ENCODE data around the gene NEIL3. TPM values are rescaled to one million over a fixed set of nuclear protein-coding genes. Genes with fewer than 3 reads are reported as not detected.

The NEIL3 gene
- total RNA-seq, 1 experiment from 2014 or later: 6.3 TPM

DNA sequence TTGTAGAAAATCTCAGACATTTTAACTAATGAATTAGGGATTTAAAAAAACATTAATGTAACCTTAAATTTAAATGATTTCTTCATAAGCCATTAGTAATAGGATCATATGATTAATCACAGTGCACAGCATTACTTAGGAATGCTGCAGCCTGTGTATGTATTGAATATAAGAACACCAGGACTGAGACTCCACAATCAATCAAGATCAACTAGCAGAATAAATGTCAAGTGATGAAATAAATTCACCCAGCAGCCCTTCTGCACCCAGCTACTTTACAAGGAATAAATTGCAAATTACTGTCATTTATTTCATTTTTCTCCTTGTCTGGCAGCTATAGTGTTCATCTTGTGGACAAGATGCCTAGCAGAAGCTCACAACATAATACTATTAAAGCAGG is 46.5 kb downstream of the NEIL3 start:
- Histone ChIP-seq H2AK5ac (ENCODE audit: insufficient read length, low read length) (no peak overlapping the region), H3K79me2 (ENCODE audit: insufficient read depth, low read length) (no peaks in the 10 kb centered on the region), H4K91ac (ENCODE audit: insufficient read length, low read depth, low read length) (no peak overlapping the region), H4K8ac (replicated peaks; ENCODE audit: insufficient read length, low read depth, low read length) (no peak overlapping the region), H3K9me3 (ENCODE audit: control insufficient read depth, low read depth, low read length) (no peaks in the 10 kb centered on the region), H3K79me1 (ENCODE audit: insufficient read depth, low read depth, low read length, poor library complexity, severe bottlenecking) (no peaks in the 10 kb centered on the region), H2BK120ac (ENCODE audit: low read depth, low read length, poor library complexity, severe bottlenecking) (no peak overlapping the region), H2BK5ac (ENCODE audit: insufficient read length, low read length) (no peak overlapping the region), H3T11ph (ENCODE audit: low read length) (no peak overlapping the region), H3K4me1 (ENCODE audit: insufficient read depth, low read length) (no peaks in the 10 kb centered on the region; the same call in 1 of the 2 replicates), H3K18ac (ENCODE audit: insufficient read length, low read depth, low read length) (no peak overlapping the region), H3K27ac (ENCODE audit: insufficient read length, low read depth, low read length) (no peak overlapping the region), H3K9ac (ENCODE audit: extremely low read depth, insufficient read length, low read length) (no peak overlapping the region), H4K5ac (ENCODE audit: insufficient read length, low read depth, low read length) (no peak overlapping the region), H3K23ac (ENCODE audit: insufficient read length, low read depth, low read length) (no peak overlapping the region), H3K14ac (ENCODE audit: insufficient read depth, low read length) (no peak overlapping the region), H3K56ac (ENCODE audit: insufficient read length, low read depth, low read length) (no peak overlapping the region), H3K4ac (ENCODE audit: low read depth, low read length) (no peak overlapping the region), H2BK15ac (ENCODE audit: low read depth, low read length) (no peak overlapping the region), H3K27me3 (ENCODE audit: insufficient read depth, low read length) (no peaks in the 10 kb centered on the region), H4K20me1 (ENCODE audit: control insufficient read depth, insufficient read depth, insufficient read length) (no peaks in the 10 kb centered on the region), H2BK20ac (ENCODE audit: low read depth, low read length, poor library complexity, severe bottlenecking) (no peak overlapping the region), H2BK12ac (ENCODE audit: insufficient read length, low read depth, low read length) (no peak overlapping the region), H2AFZ (ENCODE audit: low read length) (no peak overlapping the region), H3K23me2 (ENCODE audit: insufficient read length, low read depth, low read length, poor library complexity, severe bottlenecking) (no peaks in the 10 kb centered on the region), H3K4me2 (ENCODE audit: insufficient read depth, insufficient read length, low read length) (no peak overlapping the region)
- Mint-ChIP-seq H3K27ac (no peak overlapping the region), H3K36me3 (ENCODE audit: insufficient read depth in 1 of 3, low read depth in 3 of 3) (peaks cover 6 to 16% (median 12%) of the 10 kb centered on the region in 3 experiments; a peak in 6 of 7 replicates), H3K9me3 (no peaks in the 10 kb centered on the region), H3K4me1 (peaks cover 10 to 12% of the 10 kb centered on the region in 2 experiments), H3K4me3 (no peak overlapping the region), H3K27me3 (ENCODE audit: low read depth) (no peaks in the 10 kb centered on the region)
- TF ChIP-seq, protein P1, sequence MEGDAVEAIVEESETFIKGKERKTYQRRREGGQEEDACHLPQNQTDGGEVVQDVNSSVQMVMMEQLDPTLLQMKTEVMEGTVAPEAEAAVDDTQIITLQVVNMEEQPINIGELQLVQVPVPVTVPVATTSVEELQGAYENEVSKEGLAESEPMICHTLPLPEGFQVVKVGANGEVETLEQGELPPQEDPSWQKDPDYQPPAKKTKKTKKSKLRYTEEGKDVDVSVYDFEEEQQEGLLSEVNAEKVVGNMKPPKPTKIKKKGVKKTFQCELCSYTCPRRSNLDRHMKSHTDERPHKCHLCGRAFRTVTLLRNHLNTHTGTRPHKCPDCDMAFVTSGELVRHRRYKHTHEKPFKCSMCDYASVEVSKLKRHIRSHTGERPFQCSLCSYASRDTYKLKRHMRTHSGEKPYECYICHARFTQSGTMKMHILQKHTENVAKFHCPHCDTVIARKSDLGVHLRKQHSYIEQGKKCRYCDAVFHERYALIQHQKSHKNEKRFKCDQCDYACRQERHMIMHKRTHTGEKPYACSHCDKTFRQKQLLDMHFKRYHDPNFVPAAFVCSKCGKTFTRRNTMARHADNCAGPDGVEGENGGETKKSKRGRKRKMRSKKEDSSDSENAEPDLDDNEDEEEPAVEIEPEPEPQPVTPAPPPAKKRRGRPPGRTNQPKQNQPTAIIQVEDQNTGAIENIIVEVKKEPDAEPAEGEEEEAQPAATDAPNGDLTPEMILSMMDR (conservative IDR thresholded peaks at IDR 0.05): no peak
- no peak for DNase-seq

Data from H9 (cell line).